22Rv1 (cell line): ENCODE measurements around the gene POLD3.

Source experiments
- H3K27ac ChIP-seq: fragments of 450-650 bp; 2 replicates; pipeline ENCODE4 v1.5.1; 2017
- CTCF ChIP-seq: fragments of 450-650 bp; IDR thresholded peaks from 2 replicates; pipeline ENCODE4 v1.5.1; 2017; ENCODE audit warnings: mild to moderate bottlenecking
- ZFX ChIP-seq: fragments of 450-650 bp; IDR thresholded peaks from 2 replicates; pipeline ENCODE4 v1.6.1; 2017; ENCODE audit warnings: antibody characterized with exemption, borderline replicate concordance

Gene POLD3

DNA sequence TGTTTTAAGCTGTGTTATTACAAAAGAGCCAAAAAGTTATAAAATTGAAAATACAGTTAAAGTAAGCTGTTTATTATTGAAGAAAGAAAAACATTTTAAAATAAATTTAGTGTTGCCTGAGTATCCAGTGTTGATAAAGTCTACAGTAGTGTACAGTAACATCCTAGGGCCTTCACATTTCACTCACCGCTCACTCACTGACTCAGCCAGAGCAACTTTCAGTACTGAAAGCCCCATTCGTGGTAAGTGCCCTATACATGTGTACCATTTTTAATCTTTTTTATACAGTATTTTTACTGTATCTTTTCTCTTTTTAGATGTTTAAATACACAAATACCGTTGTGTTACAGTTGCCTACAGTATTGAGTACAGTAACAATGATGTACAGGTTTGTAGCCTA is 35.0 kb downstream of the POLD3 start:
- TF ChIP-seq CTCF: no peak
- no peak for TF ChIP-seq ZFX

DNA sequence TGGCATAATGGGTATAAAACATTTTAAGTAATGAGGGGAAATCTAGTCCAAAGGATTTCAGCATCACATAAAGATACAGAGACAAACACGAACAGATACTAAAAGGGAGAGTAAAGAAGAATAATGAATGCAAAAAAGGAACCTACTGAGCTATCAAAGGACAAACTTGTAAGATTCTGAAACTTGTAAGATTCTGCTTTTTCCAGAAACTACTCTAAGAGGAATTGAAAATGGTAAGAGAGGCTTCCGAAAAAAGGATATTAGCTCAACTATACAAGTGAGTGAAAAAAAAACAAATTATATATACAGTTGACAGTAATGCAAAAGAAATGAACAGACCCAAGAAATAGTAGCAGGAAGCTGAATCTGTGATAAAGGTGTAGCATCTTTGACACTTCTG is 37.7 kb downstream of the POLD3 start:
- no peak for TF ChIP-seq ZFX
- TF ChIP-seq CTCF: no peak
- no peak overlapping the region for H3K27ac ChIP-seq

More for the DNA sequence above, 35.0 kb downstream of the POLD3 start:
- no peak overlapping the region for H3K27ac ChIP-seq

DNA sequence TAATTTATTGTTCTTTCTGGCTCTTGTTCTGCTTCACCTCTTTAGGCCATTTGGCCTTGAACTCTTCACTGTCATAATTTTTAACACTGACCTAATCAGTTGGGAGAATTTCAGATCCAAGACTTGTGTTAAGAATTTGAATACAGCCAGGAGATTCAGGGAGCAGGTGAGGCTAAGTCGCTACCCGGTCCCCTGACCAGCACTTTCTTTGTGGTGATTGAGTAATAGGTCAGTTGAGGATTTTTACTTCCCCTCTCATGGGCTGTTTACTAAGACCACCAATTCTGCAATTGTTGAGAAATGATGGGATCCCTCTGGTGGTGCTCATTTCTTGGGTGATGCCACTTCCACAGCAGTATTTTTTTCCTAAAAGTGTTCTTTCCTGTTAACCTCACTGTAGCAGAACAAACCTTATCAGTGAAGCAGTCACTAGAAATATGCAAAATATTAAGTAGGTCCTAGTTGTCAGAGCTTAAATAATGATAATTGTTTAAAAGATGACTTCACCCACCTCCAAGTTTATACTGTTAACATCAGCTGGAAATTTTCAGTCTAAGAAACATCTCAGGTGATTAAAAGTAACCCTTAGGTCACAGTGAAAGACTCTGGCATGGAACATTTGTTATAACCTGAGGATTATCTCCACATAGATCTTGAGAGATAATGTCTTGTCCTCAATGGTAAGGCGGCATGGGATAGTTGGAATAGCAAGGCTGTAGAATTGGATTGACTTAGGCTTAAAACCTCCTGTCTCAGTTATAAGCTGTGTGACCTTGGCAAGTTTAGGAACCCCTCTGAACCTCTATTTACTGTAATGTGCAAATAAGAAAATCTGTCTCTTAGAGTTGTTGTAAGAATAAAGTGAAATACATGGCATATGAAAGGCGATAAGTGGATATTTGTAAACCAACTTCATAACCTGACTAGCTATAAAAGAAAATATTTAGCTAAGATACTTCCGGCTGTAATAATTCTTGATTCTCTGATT is 41.3 kb downstream of the POLD3 start:
- no peak overlapping the region for H3K27ac ChIP-seq
- TF ChIP-seq ZFX (no peak), CTCF (no peak)

- TF ChIP-seq CTCF (peak; percentile 51), ZFX (no peak)
- H3K27ac ChIP-seq: no peak overlapping the region
Measured at GRCh38 chr11:74634537-74634936, 42.2 kb downstream of the POLD3 start.

DNA sequence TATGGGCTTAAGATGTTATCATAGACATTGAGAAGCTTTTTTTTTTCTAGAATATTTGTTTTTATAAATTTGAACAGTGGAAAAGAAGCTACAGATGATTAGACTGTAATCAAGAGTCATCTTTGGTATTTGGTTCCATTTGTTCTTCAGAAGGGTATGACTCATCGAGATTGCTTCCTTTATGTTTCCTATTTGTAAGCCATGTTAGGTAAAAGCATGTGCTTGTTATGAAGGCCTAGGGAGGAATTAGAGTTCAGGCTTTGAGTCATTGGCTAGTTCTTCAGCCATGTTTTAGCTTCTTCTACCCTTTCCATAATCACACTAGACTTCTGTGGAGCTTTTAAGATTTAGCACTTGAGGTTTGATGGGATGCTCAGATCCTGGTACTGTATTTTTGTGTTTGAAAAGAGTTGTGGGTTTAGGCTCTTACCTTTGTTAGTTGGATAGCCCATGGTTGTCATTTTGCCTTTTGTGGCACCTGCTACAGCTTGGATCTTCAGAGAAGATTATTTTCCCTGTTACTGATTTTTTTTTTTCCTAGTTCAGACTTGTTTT is 44.3 kb downstream of the POLD3 start:
- TF ChIP-seq ZFX (no peak), CTCF (no peak)
- no peak overlapping the region for H3K27ac ChIP-seq

DNA sequence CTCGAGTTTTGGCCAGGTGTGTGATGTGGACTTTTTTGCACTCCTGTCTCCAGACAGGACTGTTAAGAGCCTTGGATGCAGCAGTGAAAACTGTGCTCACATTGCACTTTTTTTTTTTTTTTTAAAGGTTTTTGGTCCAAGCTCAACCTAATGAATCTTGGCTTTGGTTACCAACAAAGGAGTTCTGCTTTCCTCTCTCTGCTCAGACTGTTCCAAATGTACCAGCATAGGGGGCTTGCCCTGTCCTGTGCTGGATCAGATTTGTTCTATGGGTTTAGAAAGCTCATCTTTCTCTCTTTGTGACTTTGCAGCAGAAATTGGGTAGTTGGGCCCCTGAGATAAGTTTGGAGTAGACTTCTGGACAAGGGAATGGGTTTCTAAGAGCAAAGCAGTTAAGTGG is 45.3 kb downstream of the POLD3 start:
- TF ChIP-seq ZFX: no peak

GRCh38 chr11:74638869-74639268 is 46.5 kb downstream of the POLD3 start:
- TF ChIP-seq ZFX (no peak), CTCF (no peak)
- H3K27ac ChIP-seq: no peak overlapping the region

More for the DNA sequence above, 45.3 kb downstream of the POLD3 start:
- no peak overlapping the region for H3K27ac ChIP-seq
